ENCODE measurements around the gene SPART. TPM values are rescaled to one million over a fixed set of nuclear protein-coding genes. Genes with fewer than 3 reads are reported as not detected.

The SPART gene
- total and polyA plus RNA-seq, 9 donors: 59.5 to 141 (median 98.1) TPM

- Histone ChIP-seq H3K27ac (no peak overlapping the region), H3K4me3 (no peak overlapping the region), H3K9me3 (no peaks in the 10 kb centered on the region), H3K27me3 (no peaks in the 10 kb centered on the region), H3K36me3 (no peaks in the 10 kb centered on the region), H3K4me1 (ENCODE audit: insufficient read depth) (peaks cover 5% of the 10 kb centered on the region)
- WGBS, 3 donors: 33 to 45% (median 34%) methylated on average over 3 of the region's 3 CpGs
- intact Hi-C loops (cut with DNase I): no loop called here
- DNase-seq: no peak
- TF ChIP-seq POLR2A (IDR thresholded peaks at IDR 0.05) (no peak), CTCF (IDR thresholded peaks at IDR 0.05) (no peak), EP300 (IDR thresholded peaks at IDR 0.05) (no peak)
These were observed 16.7 kb upstream of the SPART start for GRCh38 chr13:36362914-36363313.

GRCh38 chr13:36362251-36362650 is 16.1 kb upstream of the SPART start:
- 56 to 63% (median 59%) methylated on average over 2 of the region's 2 CpGs for WGBS, 3 donors
- intact Hi-C loops (cut with DNase I): no loop called here
- Histone ChIP-seq H3K4me3 (no peak overlapping the region), H3K27ac (no peak overlapping the region), H3K36me3 (no peaks in the 10 kb centered on the region), H3K27me3 (no peaks in the 10 kb centered on the region), H3K9me3 (no peaks in the 10 kb centered on the region), H3K4me1 (ENCODE audit: insufficient read depth) (peaks cover 6% of the 10 kb centered on the region)
- no peak for DNase-seq
- no peak for TF ChIP-seq CTCF (IDR thresholded peaks at IDR 0.05)
- no peak for TF ChIP-seq EP300 (IDR thresholded peaks at IDR 0.05)
- no peak for TF ChIP-seq POLR2A (IDR thresholded peaks at IDR 0.05)

- intact Hi-C loops (cut with DNase I): no loop called here
- Histone ChIP-seq H3K4me1 (ENCODE audit: insufficient read depth) (peaks cover 10% of the 10 kb centered on the region), H3K27ac (no peak overlapping the region), H3K4me3 (no peak overlapping the region), H3K36me3 (no peaks in the 10 kb centered on the region), H3K9me3 (no peaks in the 10 kb centered on the region), H3K27me3 (no peaks in the 10 kb centered on the region)
- 54 to 56% (median 55%) methylated on average over 1 of the region's 1 CpG for WGBS, 3 donors
- DNase-seq: no peak
- TF ChIP-seq POLR2A (IDR thresholded peaks at IDR 0.05) (no peak), EP300 (IDR thresholded peaks at IDR 0.05) (no peak), CTCF (IDR thresholded peaks at IDR 0.05) (no peak)
These were observed 14.7 kb upstream of the SPART start for GRCh38 chr13:36360903-36361302.

- Histone ChIP-seq H3K4me1 (ENCODE audit: insufficient read depth) (peaks cover 10% of the 10 kb centered on the region), H3K27me3 (no peaks in the 10 kb centered on the region), H3K4me3 (no peak overlapping the region), H3K36me3 (no peaks in the 10 kb centered on the region), H3K9me3 (no peaks in the 10 kb centered on the region), H3K27ac (no peak overlapping the region)
- DNase-seq: no peak
- intact Hi-C loops (cut with DNase I): no loop called here
- 40 to 52% (median 52%) methylated on average over 1 of the region's 1 CpG for WGBS, 3 donors
- no peak for TF ChIP-seq POLR2A (IDR thresholded peaks at IDR 0.05)
- TF ChIP-seq CTCF (IDR thresholded peaks at IDR 0.05): no peak
- TF ChIP-seq EP300 (IDR thresholded peaks at IDR 0.05): no peak
These were observed 13.2 kb upstream of the SPART start for GRCh38 chr13:36359301-36359950.

Measured in ovary (tissue), 9 donors.